ENCODE measurements around the gene RAB3IL1. TPM values are rescaled to one million over a fixed set of nuclear protein-coding genes. Genes with fewer than 3 reads are reported as not detected.
A peak's percentile ranks its signal among the peaks of the same experiment; 100 is the strongest.

The RAB3IL1 gene
- total and polyA plus RNA-seq, 8 donors, result 0.58 to 13.3 (median 10.1) TPM; not detected in 1

DNA sequence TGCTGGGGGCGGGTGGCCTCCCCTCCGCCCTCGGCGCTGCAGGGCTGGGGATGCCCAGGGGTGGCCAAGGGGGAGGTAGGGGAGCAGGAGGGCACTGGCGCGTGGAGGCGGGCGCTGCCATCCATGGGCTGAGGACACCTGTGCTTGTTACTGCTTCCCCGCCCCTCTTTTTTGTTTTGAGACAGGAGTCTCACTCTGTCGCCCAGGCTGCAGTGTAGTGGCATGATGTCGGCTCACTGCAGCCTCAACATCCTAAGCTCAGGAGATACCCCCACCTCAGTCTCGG, 25.3 kb downstream of the RAB3IL1 start:
- intact Hi-C loops (cut with DNase I; ENCODE audit: low total_unique reads), result loop anchor here (10.0 kb wide), 1 partner anchor 87 kb away; no protein-coding TSS in a partner anchor
- 8 to 20% (median 13%) methylated on average over 9 to 12 of the region's 12 CpGs for WGBS, 5 donors
- peaks cover 15 to 38% (median 32%) of the 10 kb centered on the region in 4 donors for H3K4me1 ChIP-seq
- peaks cover 0 to 5% (median 0%) of the 10 kb centered on the region in 4 donors for H3K36me3 ChIP-seq
- TF ChIP-seq POLR2A (IDR thresholded peaks at IDR 0.05) (no peak), POLR2AphosphoS5 (IDR thresholded peaks at IDR 0.05) (no peak), EP300 (IDR thresholded peaks at IDR 0.05) (no peak)
- TF ChIP-seq, protein P1, sequence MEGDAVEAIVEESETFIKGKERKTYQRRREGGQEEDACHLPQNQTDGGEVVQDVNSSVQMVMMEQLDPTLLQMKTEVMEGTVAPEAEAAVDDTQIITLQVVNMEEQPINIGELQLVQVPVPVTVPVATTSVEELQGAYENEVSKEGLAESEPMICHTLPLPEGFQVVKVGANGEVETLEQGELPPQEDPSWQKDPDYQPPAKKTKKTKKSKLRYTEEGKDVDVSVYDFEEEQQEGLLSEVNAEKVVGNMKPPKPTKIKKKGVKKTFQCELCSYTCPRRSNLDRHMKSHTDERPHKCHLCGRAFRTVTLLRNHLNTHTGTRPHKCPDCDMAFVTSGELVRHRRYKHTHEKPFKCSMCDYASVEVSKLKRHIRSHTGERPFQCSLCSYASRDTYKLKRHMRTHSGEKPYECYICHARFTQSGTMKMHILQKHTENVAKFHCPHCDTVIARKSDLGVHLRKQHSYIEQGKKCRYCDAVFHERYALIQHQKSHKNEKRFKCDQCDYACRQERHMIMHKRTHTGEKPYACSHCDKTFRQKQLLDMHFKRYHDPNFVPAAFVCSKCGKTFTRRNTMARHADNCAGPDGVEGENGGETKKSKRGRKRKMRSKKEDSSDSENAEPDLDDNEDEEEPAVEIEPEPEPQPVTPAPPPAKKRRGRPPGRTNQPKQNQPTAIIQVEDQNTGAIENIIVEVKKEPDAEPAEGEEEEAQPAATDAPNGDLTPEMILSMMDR (IDR thresholded peaks at IDR 0.05), result no peak
- no peaks in the 10 kb centered on the region for H3K27me3 ChIP-seq
- no peaks in the 10 kb centered on the region for H3K9me3 ChIP-seq
- peak overlapping the region; percentile 71 to 91 (median 82) for H3K4me3 ChIP-seq
- H3K27ac ChIP-seq, result peak overlapping the region; percentile 69 to 93 (median 86)
- no peak for DNase-seq

DNA sequence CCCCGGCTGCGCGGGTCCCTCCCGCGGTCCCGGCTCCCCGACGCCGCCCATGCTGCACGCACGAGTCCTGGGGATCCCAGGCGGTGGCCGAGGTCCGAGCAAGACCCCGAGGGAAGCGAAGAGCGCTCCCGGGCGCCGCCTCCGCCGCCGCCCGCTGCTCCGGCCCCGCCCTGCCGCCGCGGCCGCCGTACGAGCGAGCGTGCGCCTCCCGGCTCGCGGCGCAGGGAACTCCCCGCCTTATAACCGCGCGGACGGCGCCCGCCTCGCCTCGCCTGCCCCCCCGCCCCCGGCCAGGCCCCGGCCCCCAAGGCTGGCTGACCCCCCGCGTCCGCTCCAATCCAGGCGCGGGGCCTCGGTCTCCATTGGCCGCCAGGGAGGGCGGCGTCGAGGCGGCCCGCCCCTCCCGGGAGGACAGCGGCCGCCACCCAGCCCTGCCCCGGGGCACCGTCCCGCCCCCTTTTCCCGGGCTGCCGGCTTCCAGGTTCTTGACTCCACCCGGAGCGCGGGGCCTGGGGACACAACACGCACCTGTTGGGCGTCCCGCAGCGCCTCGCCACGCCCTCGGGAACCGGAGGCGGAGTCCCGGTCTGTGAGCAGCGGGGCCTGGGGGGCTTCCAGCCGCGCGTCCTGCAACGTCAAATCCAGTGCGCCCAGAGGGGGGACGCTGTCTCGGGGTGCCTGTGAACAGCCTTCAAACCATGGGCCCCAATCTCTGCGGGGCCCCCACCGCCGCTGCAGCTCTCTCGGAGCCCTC, 25.9 kb downstream of the RAB3IL1 start, which contains the start of gene FADS3:
TSS of gene FADS3 (minus strand) at position 215 of the 754 bp plus-strand sequence. CDS start at position 51, 164 bp downstream.
- Histone ChIP-seq H3K9me3 (no peaks in the 10 kb centered on the region), H3K27ac (peak within 1 kb of the TSS; percentile 70 to 93 (median 86)), H3K27me3 (no peaks in the 10 kb centered on the region), H3K4me1 (peaks cover 15 to 38% (median 32%) of the 10 kb centered on the region in 4 donors), H3K36me3 (no peaks in the 10 kb centered on the region), H3K4me3 (peak within 1 kb of the TSS; percentile 71 to 91 (median 82))
- WGBS, 5 donors, result 0 to 2% (median 0%) methylated on average over 4 to 96 of the region's 96 CpGs
- peak; percentile 91 to 94 for DNase-seq
- intact Hi-C loops (cut with DNase I; ENCODE audit: low total_unique reads), result loop anchor here (10.0 kb wide), 1 partner anchor 87 kb away; no protein-coding TSS in a partner anchor
- TF ChIP-seq, protein P1 (IDR thresholded peaks at IDR 0.05), result no peak
- peak in 2 of 3 donors; percentile 28 to 37 for TF ChIP-seq POLR2AphosphoS5 (IDR thresholded peaks at IDR 0.05)
- TF ChIP-seq POLR2A (IDR thresholded peaks at IDR 0.05), result no peak
- no peak for TF ChIP-seq EP300 (IDR thresholded peaks at IDR 0.05)

DNA sequence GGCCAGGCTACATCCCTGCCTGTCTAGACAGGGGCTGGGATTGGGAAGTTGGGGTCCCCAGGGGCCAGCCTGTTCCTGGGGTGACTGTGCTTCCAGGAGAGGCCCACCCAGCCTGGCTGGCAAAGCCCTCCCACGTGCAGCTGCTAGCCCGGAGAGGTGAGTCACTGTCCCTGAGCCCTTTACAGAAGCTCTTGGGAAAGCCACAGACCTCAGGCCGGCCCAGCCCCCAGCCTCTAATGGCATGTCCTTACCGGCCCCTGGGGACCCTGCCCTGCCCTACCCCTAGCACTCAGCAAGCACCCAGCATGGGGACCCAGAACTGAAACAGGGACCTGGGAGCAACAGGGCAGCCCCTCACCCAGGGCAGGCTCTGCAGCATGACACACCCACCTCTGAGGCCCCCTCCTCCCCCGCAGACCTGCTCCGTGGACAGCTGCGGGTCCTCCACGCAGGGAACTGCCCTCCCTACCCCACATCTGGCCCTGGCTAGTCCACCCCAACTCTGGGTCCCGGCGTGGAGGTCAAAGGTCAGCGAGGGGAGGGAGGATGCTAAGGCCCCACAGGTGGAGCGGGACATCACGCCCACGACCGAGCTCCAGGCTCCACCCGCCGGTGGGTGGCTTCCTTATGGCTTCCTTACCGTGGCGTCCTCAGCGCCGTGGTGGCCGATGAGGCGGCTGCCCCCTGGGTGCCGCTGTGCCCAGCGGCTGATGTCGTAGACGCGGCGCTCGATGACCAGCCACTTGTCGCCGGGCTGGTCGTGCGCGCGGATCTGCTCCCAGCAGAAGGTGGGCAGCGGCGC, 26.6 kb downstream of the RAB3IL1 start:
- Histone ChIP-seq H3K4me1 (peaks cover 15 to 38% (median 32%) of the 10 kb centered on the region in 4 donors), H3K4me3 (peak overlapping the region; percentile 71 to 91 (median 82)), H3K27ac (peak overlapping the region; percentile 70 to 93 (median 86)), H3K27me3 (no peaks in the 10 kb centered on the region), H3K36me3 (no peaks in the 10 kb centered on the region), H3K9me3 (no peaks in the 10 kb centered on the region)
- intact Hi-C loops (cut with DNase I; ENCODE audit: low total_unique reads), result loop anchor here (10.0 kb wide), 1 partner anchor 86 kb away; no protein-coding TSS in a partner anchor
- TF ChIP-seq POLR2AphosphoS5 (IDR thresholded peaks at IDR 0.05), result peak in 1 of 3 donors; percentile 9
- TF ChIP-seq, protein P1 (IDR thresholded peaks at IDR 0.05), result no peak
- peak in 1 of 2 donors; percentile 72 for DNase-seq
- 0 to 4% (median 2%) methylated on average over 2 to 38 of the region's 38 CpGs for WGBS, 5 donors

DNA sequence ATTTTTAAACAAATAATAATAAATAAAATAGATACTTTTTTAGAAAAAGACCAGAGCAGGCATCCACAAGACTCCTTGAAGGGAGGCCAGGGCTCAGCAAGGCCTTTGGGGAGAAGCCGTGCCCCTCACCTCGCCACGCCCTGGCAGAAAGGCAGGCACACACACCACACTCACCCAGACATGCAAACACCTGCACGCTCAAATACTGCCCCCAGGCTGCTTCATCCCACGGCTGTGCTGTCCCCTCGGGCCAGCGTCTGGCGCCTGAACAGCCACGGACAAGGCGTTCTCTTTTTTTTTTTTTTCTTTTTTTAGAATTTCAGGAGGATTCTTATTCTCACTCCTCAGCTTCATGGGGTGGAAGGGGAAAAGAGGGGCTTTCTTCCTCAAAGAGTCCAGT, 27.5 kb downstream of the RAB3IL1 start:
- no peak for TF ChIP-seq POLR2A (IDR thresholded peaks at IDR 0.05)
- TF ChIP-seq, protein P1 (IDR thresholded peaks at IDR 0.05), result no peak
- TF ChIP-seq POLR2AphosphoS5 (IDR thresholded peaks at IDR 0.05), result no peak
- no peaks in the 10 kb centered on the region for H3K27me3 ChIP-seq
- no peaks in the 10 kb centered on the region for H3K36me3 ChIP-seq
- peaks cover 15 to 38% (median 32%) of the 10 kb centered on the region in 4 donors for H3K4me1 ChIP-seq
- intact Hi-C loops (cut with DNase I; ENCODE audit: low total_unique reads), result loop anchor here (10.0 kb wide), 1 partner anchor 85 kb away; no protein-coding TSS in a partner anchor
- H3K9me3 ChIP-seq, result no peaks in the 10 kb centered on the region
- 86 to 98% (median 88%) methylated on average over 10 of the region's 10 CpGs for WGBS, 5 donors
- H3K27ac ChIP-seq, result peak overlapping the region in 4 of 5 donors; percentile 83 to 93 (median 86)
- H3K4me3 ChIP-seq, result peak overlapping the region in 2 of 4 donors; percentile 74 to 89
- DNase-seq, result no peak

All from stomach (tissue), 9 donors.